ENCODE data around the gene FHIT. TPM values are rescaled to one million over a fixed set of nuclear protein-coding genes. Genes with fewer than 3 reads are reported as not detected.

FHIT gene
- total RNA-seq, 1 donor from 2014 or later: 20.2 TPM

DNA sequence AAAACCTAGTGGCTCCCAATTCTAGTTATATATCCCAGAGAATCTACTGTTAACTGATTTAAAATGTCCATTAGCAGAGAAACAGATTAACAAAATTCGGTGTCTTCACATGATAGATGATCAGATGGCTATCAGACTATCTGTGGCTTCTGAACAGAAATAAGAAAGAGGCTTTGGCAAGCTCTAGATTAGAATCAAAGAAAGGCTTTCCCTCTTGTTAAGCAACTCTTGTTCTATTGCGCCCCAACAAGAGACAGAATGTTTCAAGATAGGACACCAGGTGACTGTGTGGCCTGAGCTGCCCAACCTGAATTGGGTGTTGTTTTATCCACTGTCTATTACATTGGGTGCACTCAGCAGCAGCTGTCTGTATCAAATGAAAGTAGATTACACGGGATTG lies 483.7 kb downstream of the FHIT start:
- no peak for TF ChIP-seq CTCF (IDR thresholded peaks at IDR 0.05; ENCODE audit: unreplicated experiment)
- H3K27me3 Mint-ChIP-seq (ENCODE audit: unreplicated experiment): no peaks in the 10 kb centered on the region
- H3K4me1 Mint-ChIP-seq (ENCODE audit: unreplicated experiment): no peaks in the 10 kb centered on the region
- no peak overlapping the region for H3K27ac Mint-ChIP-seq (ENCODE audit: unreplicated experiment)
- H3K36me3 Mint-ChIP-seq (ENCODE audit: low read depth, unreplicated experiment): no peaks in the 10 kb centered on the region
- H3K4me3 Mint-ChIP-seq (ENCODE audit: unreplicated experiment): no peak overlapping the region
- no peak for DNase-seq (ENCODE audit: low spot score)
- no peaks in the 10 kb centered on the region for H3K9me3 Mint-ChIP-seq (ENCODE audit: unreplicated experiment)

- Mint-ChIP-seq H3K4me1 (ENCODE audit: unreplicated experiment) (no peaks in the 10 kb centered on the region), H3K9me3 (ENCODE audit: unreplicated experiment) (no peaks in the 10 kb centered on the region), H3K36me3 (ENCODE audit: low read depth, unreplicated experiment) (no peaks in the 10 kb centered on the region), H3K27ac (ENCODE audit: unreplicated experiment) (no peak overlapping the region), H3K4me3 (ENCODE audit: unreplicated experiment) (no peak overlapping the region), H3K27me3 (ENCODE audit: unreplicated experiment) (no peaks in the 10 kb centered on the region)
- TF ChIP-seq CTCF (IDR thresholded peaks at IDR 0.05; ENCODE audit: unreplicated experiment): no peak
- DNase-seq (ENCODE audit: low spot score): no peak
Observed at GRCh38 chr3:60765776-60766175, 485.5 kb downstream of the FHIT start.

- peaks cover 3% of the 10 kb centered on the region for H3K4me1 Mint-ChIP-seq (ENCODE audit: unreplicated experiment)
- H3K4me3 Mint-ChIP-seq (ENCODE audit: unreplicated experiment): no peak overlapping the region
- peaks cover 3% of the 10 kb centered on the region for H3K9me3 Mint-ChIP-seq (ENCODE audit: unreplicated experiment)
- no peak for TF ChIP-seq CTCF (IDR thresholded peaks at IDR 0.05; ENCODE audit: unreplicated experiment)
- no peak for DNase-seq (ENCODE audit: low spot score)
- no peak overlapping the region for H3K27ac Mint-ChIP-seq (ENCODE audit: unreplicated experiment)
- no peaks in the 10 kb centered on the region for H3K27me3 Mint-ChIP-seq (ENCODE audit: unreplicated experiment)
- H3K36me3 Mint-ChIP-seq (ENCODE audit: low read depth, unreplicated experiment): no peaks in the 10 kb centered on the region
Observed at GRCh38 chr3:60764870-60765269, 486.4 kb downstream of the FHIT start.

DNA sequence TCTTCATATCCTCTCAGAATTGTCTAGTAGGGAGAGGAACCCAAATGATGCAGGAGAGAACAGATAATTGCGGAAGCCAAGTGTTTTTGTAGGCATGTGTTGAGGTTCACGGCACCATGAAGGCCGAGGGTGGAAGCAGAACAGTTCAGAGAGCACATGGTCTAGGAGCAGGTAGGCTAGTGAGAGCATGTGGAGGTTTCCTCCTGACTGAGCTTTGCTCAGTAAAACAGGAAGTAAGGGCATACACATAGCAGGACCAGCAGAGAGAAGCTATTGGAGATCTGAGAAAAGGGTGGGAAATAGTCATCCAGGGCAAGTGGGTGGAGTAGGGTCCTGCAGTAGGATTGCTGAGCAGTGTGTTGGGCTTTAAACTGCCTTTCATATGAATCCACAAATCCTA lies 491.1 kb downstream of the FHIT start:
- DNase-seq (ENCODE audit: low spot score): no peak
- no peak overlapping the region for H3K4me3 Mint-ChIP-seq (ENCODE audit: unreplicated experiment)

DNA sequence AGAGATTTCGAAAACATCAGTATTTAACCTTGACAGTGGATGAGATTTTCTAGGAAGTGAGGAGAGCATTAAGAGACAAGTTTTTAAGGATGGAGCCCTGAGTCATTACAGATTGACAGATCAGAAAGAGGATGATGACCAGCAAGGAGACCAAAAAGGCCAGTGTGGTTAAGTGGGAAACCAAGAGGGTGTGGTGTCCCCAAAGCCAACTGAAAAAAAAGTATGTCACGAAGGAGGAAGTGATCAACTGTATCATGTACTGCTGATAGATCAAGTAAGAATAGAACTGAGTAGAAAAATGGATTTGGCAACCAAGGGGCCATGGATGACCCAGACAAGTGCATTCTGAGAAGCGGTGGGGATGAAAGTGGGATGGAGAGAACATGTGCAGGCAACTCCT lies 491.8 kb downstream of the FHIT start:
- peaks cover 3% of the 10 kb centered on the region for H3K9me3 Mint-ChIP-seq (ENCODE audit: unreplicated experiment)
- no peak overlapping the region for H3K27ac Mint-ChIP-seq (ENCODE audit: unreplicated experiment)
- peaks cover 34% of the 10 kb centered on the region for H3K4me1 Mint-ChIP-seq (ENCODE audit: unreplicated experiment)
- DNase-seq (ENCODE audit: low spot score): no peak
- H3K27me3 Mint-ChIP-seq (ENCODE audit: unreplicated experiment): peaks cover 3% of the 10 kb centered on the region
- H3K4me3 Mint-ChIP-seq (ENCODE audit: unreplicated experiment): no peak overlapping the region
- TF ChIP-seq CTCF (IDR thresholded peaks at IDR 0.05; ENCODE audit: unreplicated experiment): no peak
- no peaks in the 10 kb centered on the region for H3K36me3 Mint-ChIP-seq (ENCODE audit: low read depth, unreplicated experiment)

More for the DNA sequence above, 491.1 kb downstream of the FHIT start:
- H3K36me3 Mint-ChIP-seq (ENCODE audit: low read depth, unreplicated experiment): no peaks in the 10 kb centered on the region
- peaks cover 3% of the 10 kb centered on the region for H3K27me3 Mint-ChIP-seq (ENCODE audit: unreplicated experiment)
- peaks cover 3% of the 10 kb centered on the region for H3K9me3 Mint-ChIP-seq (ENCODE audit: unreplicated experiment)
- peaks cover 32% of the 10 kb centered on the region for H3K4me1 Mint-ChIP-seq (ENCODE audit: unreplicated experiment)
- no peak overlapping the region for H3K27ac Mint-ChIP-seq (ENCODE audit: unreplicated experiment)
- no peak for TF ChIP-seq CTCF (IDR thresholded peaks at IDR 0.05; ENCODE audit: unreplicated experiment)
